ENCODE data around the gene TFAM.

The TFAM gene

DNA sequence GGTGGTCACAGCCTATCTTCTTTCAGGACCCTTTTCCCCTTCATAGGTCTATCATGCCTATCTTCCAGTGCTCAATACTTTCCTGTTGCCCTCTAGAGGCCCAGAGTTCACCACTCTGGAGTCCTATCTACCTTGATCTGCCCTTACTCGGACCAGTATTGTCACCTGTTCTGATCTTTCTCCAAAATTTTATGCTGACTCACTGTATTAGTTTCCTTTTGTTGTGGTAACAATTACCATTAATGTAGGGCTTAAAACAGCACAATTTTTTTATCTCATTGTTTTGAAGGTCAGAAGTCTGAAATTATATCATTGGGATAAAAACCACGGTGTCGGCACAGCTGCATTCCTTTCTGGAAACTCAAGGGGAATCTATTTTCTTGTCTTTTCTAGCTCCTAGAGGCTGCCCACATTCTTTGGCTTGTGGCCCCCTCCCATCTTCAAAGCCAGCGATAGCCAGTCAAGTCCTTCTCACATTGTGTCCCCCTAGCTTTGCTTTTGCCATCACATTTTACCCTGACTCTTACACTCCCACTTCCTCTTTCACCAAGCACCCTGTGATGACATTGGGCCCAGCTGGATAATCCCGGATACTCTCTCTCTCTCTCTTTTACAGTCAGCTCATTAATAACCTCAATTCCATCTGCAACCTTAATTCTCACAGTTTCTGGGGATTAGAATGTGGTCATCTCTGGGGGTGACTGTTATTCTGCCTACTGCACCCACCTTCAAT is 54.6 kb downstream of the TFAM start:
- TF ChIP-seq CTCF (IDR thresholded peaks at IDR 0.05; ENCODE audit: insufficient read depth, low read depth, low read length, missing control alignments), result no peak
- no peak for DNase-seq (ENCODE audit: low read depth)
- no peak overlapping the region for H3K4me3 ChIP-seq (ENCODE audit: low read depth, low read length)

- no peak overlapping the region for H3K4me3 ChIP-seq (ENCODE audit: low read depth, low read length)
- TF ChIP-seq CTCF (IDR thresholded peaks at IDR 0.05; ENCODE audit: insufficient read depth, low read depth, low read length, missing control alignments), result no peak
- no peak for DNase-seq (ENCODE audit: low read depth)
These were observed 55.3 kb downstream of the TFAM start for GRCh38 chr10:58440484-58440883.

DNA sequence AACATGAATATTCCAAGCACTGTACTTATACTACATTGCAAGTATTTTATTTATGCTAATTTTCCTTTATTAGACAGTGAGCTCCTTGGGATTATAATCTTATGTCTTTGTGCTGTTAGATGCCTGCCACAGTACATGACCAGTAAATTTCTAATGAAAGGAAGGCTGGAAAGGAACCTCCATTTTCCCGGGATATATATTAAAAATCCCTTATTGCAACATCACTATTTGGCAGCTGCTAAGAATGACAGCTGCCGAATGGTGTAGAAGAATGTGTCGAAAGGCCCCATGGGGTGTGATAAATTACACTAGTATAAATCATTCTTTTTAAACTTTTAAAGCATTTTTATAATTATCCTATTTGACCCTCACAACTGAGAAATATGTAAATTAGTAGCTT is 59.1 kb downstream of the TFAM start:
- no peak for TF ChIP-seq CTCF (IDR thresholded peaks at IDR 0.05; ENCODE audit: insufficient read depth, low read depth, low read length, missing control alignments)
- H3K4me3 ChIP-seq (ENCODE audit: low read depth, low read length), result no peak overlapping the region
- DNase-seq (ENCODE audit: low read depth), result no peak

DNA sequence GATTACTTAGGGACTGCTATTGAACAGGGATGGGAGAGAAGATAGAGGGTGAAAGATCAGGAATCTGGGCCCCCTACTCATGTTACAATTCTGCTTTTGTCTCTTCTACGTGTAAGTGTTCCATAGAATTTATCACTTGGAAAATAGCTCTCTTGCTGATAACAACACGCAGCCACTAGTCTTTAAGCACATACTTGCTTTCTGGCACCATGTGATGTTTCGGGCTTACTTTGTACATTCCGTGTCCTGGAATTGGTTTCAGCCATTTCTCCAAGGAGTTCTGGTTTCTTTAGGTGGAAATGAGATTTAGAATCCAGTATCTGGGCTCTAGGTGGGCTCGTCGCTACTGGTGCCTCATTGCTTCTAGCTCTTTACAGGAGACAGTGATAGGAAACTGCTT is 59.7 kb downstream of the TFAM start:
- no peak for DNase-seq (ENCODE audit: low read depth)
- H3K4me3 ChIP-seq (ENCODE audit: low read depth, low read length), result no peak overlapping the region
- TF ChIP-seq CTCF (IDR thresholded peaks at IDR 0.05; ENCODE audit: insufficient read depth, low read depth, low read length, missing control alignments), result no peak

DNA sequence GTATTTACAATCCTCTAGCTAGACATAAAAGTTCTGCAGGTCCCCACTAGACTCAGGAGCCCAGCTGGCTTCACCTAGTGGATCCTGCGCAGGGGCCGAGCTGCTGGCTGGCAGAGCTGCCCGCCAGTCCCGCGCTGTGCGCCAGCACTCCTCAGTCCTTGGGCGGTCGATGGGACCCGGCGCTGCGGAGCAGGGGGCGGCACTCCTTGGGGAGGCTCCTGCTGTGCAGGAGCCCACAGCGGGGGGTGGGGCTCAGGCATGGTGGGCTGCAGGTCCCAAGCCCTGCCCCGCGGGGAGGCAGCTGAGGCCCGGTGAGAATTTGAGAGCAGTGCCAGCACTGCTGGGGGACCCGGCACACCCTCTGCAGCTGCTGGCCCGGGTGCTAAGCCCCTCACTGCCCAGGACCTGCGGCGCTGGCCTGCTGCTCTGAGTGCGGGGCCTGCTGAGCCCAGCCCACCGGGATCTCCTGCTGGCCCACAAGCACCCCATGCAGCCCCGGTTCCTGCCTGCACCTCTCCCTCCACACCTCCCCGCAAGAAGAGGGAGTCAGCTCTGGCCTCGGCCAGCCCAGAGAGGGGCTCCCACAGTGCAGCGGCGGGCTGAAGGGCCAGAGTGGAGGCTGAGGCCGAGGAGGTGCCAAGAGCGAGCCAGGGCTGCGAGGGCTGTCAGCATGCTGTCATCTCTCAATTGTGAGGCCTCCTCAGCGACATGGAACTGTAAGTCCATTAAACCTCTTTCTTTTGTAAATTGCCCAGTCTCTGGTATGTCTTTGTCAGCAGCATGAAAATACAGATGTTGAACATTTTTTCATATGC is 63.1 kb downstream of the TFAM start:
- DNase-seq (ENCODE audit: low read depth), result no peak
- no peak for TF ChIP-seq CTCF (IDR thresholded peaks at IDR 0.05; ENCODE audit: insufficient read depth, low read depth, low read length, missing control alignments)
- no peak overlapping the region for H3K4me3 ChIP-seq (ENCODE audit: low read depth, low read length)

Measured in GM12865 (cell line).